Uterus (tissue), 2 donors: ENCODE data around the gene MYO18B.

ENCODE experiments used
- CTCF ChIP-seq, 4 experiments: fragments of 200-600 bp in 2 of 4; fragments of 450-650 bp in 2 of 4; sonication (generic) in 2 of 4; IDR thresholded peaks; one replicate each; pipeline ENCODE4 v1.5.1; 2016 to 2019; ENCODE audit warnings: antibody characterized with exemption in 4 of 4, mild to moderate bottlenecking in 2 of 4, moderate library complexity in 1 of 4
- POLR2A ChIP-seq, 2 donors: fragments of 450-650 bp; IDR thresholded peaks; one replicate each; pipeline ENCODE4 v1.6.1; 2016; ENCODE audit warnings: antibody characterized with exemption in 2 of 2, mild to moderate bottlenecking in 1 of 2, moderate library complexity in 1 of 2

- TF ChIP-seq CTCF (IDR thresholded peaks at IDR 0.05) = no peak
- no peak for TF ChIP-seq POLR2A (IDR thresholded peaks at IDR 0.05)
These were observed 191.3 kb downstream of the MYO18B start for GRCh38 chr22:25933158-25933788.
